Uterus (tissue), 2 donors: ENCODE results near the gene POLE.
"Not testable (repeated sequence)": the region's sequence is repeated elsewhere in the genome, so short reads cannot be mapped to it uniquely, and the experiment has no call there.

Source experiments
- POLR2A ChIP-seq, 2 donors: fragments of 450-650 bp; IDR thresholded peaks; one replicate each; pipeline ENCODE4 v1.6.1; 2016; ENCODE audit warnings: antibody characterized with exemption in 2 of 2, mild to moderate bottlenecking in 1 of 2, moderate library complexity in 1 of 2
- TF ChIP-seq, protein P1 (sequence below), 4 experiments: fragments of 200-600 bp in 2 of 4; fragments of 450-650 bp in 2 of 4; sonication (generic) in 2 of 4; IDR thresholded peaks; one replicate each; pipeline ENCODE4 v1.5.1; 2016 to 2019; ENCODE audit warnings: antibody characterized with exemption in 4 of 4, mild to moderate bottlenecking in 2 of 4, moderate library complexity in 1 of 4

DNA sequence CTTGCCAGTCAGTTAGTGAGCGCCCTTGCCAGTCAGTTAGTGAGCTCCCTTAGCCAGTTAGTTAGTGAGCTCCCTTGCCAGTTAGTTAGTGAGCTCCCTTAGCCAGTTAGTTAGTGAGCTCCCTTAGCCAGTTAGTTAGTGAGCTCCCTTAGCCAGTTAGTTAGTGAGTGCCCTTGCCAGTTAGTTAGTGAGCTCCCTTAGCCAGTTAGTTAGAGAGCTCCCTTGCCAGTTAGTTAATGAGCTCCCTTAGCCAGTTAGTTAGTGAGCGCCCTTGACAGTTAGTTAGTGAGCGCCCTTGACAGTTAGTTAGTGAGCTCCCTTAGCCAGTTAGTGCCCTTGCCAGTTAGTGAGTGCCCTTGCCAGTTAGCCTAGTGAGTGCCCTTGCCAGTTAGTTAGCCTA is 7.7 kb upstream of the POLE start:
- TF ChIP-seq, protein P1, sequence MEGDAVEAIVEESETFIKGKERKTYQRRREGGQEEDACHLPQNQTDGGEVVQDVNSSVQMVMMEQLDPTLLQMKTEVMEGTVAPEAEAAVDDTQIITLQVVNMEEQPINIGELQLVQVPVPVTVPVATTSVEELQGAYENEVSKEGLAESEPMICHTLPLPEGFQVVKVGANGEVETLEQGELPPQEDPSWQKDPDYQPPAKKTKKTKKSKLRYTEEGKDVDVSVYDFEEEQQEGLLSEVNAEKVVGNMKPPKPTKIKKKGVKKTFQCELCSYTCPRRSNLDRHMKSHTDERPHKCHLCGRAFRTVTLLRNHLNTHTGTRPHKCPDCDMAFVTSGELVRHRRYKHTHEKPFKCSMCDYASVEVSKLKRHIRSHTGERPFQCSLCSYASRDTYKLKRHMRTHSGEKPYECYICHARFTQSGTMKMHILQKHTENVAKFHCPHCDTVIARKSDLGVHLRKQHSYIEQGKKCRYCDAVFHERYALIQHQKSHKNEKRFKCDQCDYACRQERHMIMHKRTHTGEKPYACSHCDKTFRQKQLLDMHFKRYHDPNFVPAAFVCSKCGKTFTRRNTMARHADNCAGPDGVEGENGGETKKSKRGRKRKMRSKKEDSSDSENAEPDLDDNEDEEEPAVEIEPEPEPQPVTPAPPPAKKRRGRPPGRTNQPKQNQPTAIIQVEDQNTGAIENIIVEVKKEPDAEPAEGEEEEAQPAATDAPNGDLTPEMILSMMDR (IDR thresholded peaks at IDR 0.05) = not testable (repeated sequence)
- not testable (repeated sequence) for TF ChIP-seq POLR2A (IDR thresholded peaks at IDR 0.05)
